Upper lobe of left lung (tissue), 6 donors: ENCODE data around the gene TTC32. TPM values are rescaled to one million over a fixed set of nuclear protein-coding genes. Genes with fewer than 3 reads are reported as not detected.

Experiments used
- ATAC-seq, 2 donors: fragments of 200-7000 bp; cut with Tn5 transposase; one replicate each; pipeline ENCODE4 v1.9.1; 2022; ENCODE audit warnings: mild to moderate bottlenecking in 2 of 2, moderate library complexity in 2 of 2; ENCODE audit not compliant: low FRiP score in 2 of 2
- DNase-seq, 2 donors: peaks; one replicate each; pipeline ENCODE4 v3.0.0-alpha.2; 2019 to 2020
- H3K27ac ChIP-seq, 4 donors: fragments of 200-600 bp; sonication (generic); one replicate each; pipeline ENCODE4 v1.5.1; 2016 to 2019
- H3K27me3 ChIP-seq, 4 donors: fragments of 200-600 bp; sonication (generic); one replicate each; pipeline ENCODE4 v1.5.1; 2017 to 2019
- H3K36me3 ChIP-seq, 4 donors: fragments of 200-600 bp; sonication (generic); one replicate each; pipeline ENCODE4 v1.5.1; 2016 to 2019
- H3K4me1 ChIP-seq, 4 donors: fragments of 200-600 bp; sonication (generic); one replicate each; pipeline ENCODE4 v1.5.1; 2018 to 2019
- H3K4me3 ChIP-seq, 4 donors: fragments of 200-600 bp; sonication (generic); one replicate each; pipeline ENCODE4 v1.5.1; 2017 to 2019; ENCODE audit warnings: mild to moderate bottlenecking in 2 of 4, moderate library complexity in 1 of 4
- H3K9me3 ChIP-seq, 4 donors: fragments of 200-600 bp; sonication (generic); one replicate each; pipeline ENCODE4 v1.5.1; 2018 to 2019
- CTCF ChIP-seq, 6 experiments: fragments of 450-650 bp in 4 of 6; fragments of 200-600 bp in 2 of 6; sonication (generic) in 2 of 6; IDR thresholded peaks; one replicate each; pipeline ENCODE4 v1.5.1; 2016 to 2019; ENCODE audit warnings: antibody characterized with exemption in 6 of 6
- EP300 ChIP-seq, 4 donors: sonication (generic); formaldehyde crosslinking; IDR thresholded peaks; one replicate each; pipeline ENCODE4 v1.5.1; 2017; ENCODE audit warnings: antibody characterized with exemption in 4 of 4, control low read depth in 2 of 4
- POLR2A ChIP-seq, 4 donors: fragments of 450-650 bp; IDR thresholded peaks; one replicate each; pipeline ENCODE4 v1.5.1; 2016 to 2017; ENCODE audit warnings: antibody characterized with exemption in 4 of 4, mild to moderate bottlenecking in 2 of 4
- POLR2AphosphoS5 ChIP-seq, 2 donors: sonication (generic); formaldehyde crosslinking; IDR thresholded peaks; one replicate each; pipeline ENCODE4 v1.5.1; 2017; ENCODE audit warnings: antibody characterized with exemption in 2 of 2
- WGBS, 2 donors: methylation state at CpG; one replicate each; pipeline ENCODE4 v1.1.5; 2017 to 2018; 5-methylcytosine and 5-hydroxymethylcytosine counted together
- total RNA-seq, 6 donors: library from RNA; depleted of rRNA in 4 of 6; stranded (reverse); fragments of >200 nt in 4 of 6; gene quantifications; one replicate each; pipeline versions ENCODE4 v1.1.0 to v1.2.1, GENCODE V29; 2016 to 2021
- donor health status: DM: no; HTN: no; CAD: no; lungs with moderate emphysema.
- donor health status: DM: no; HTN: yes; CAD: no; lungs with severe emphysema.

Gene TTC32
- total RNA-seq, 6 donors from 2014 or later: 8.4 to 14.7 (median 12.3) TPM

- Histone ChIP-seq H3K36me3 (no peaks in the 10 kb centered on the region), H3K4me3 (no peak overlapping the region), H3K27ac (no peak overlapping the region), H3K9me3 (no peaks in the 10 kb centered on the region), H3K27me3 (no peaks in the 10 kb centered on the region), H3K4me1 (peaks cover 25 to 45% (median 36%) of the 10 kb centered on the region in 4 donors)
- 58 to 71% methylated on average over 7 of the region's 7 CpGs for WGBS, 2 donors
- peak in 1 of 2 donors; percentile 55 for DNase-seq
- no peak for ATAC-seq
- no peak for TF ChIP-seq EP300 (IDR thresholded peaks at IDR 0.05)
- TF ChIP-seq POLR2AphosphoS5 (IDR thresholded peaks at IDR 0.05): no peak
- no peak for TF ChIP-seq CTCF (IDR thresholded peaks at IDR 0.05)
- TF ChIP-seq POLR2A (IDR thresholded peaks at IDR 0.05): no peak
Observed at GRCh38 chr2:19898592-19899329, 3.0 kb downstream of the TTC32 start.

GRCh38 chr2:19897623-19898245, 4.0 kb downstream of the TTC32 start:
- TF ChIP-seq POLR2AphosphoS5 (IDR thresholded peaks at IDR 0.05): no peak
- no peak for TF ChIP-seq CTCF (IDR thresholded peaks at IDR 0.05)
- no peak for TF ChIP-seq EP300 (IDR thresholded peaks at IDR 0.05)
- TF ChIP-seq POLR2A (IDR thresholded peaks at IDR 0.05): no peak
- Histone ChIP-seq H3K27ac (no peak overlapping the region), H3K36me3 (no peaks in the 10 kb centered on the region), H3K4me3 (no peak overlapping the region), H3K9me3 (no peaks in the 10 kb centered on the region), H3K27me3 (no peaks in the 10 kb centered on the region), H3K4me1 (peaks cover 23 to 45% (median 34%) of the 10 kb centered on the region in 4 donors)
- 78 to 79% methylated on average over 5 of the region's 5 CpGs for WGBS, 2 donors
- no peak for DNase-seq
- no peak for ATAC-seq

GRCh38 chr2:19895535-19895934, 6.2 kb downstream of the TTC32 start:
- no peaks in the 10 kb centered on the region for H3K9me3 ChIP-seq

DNA sequence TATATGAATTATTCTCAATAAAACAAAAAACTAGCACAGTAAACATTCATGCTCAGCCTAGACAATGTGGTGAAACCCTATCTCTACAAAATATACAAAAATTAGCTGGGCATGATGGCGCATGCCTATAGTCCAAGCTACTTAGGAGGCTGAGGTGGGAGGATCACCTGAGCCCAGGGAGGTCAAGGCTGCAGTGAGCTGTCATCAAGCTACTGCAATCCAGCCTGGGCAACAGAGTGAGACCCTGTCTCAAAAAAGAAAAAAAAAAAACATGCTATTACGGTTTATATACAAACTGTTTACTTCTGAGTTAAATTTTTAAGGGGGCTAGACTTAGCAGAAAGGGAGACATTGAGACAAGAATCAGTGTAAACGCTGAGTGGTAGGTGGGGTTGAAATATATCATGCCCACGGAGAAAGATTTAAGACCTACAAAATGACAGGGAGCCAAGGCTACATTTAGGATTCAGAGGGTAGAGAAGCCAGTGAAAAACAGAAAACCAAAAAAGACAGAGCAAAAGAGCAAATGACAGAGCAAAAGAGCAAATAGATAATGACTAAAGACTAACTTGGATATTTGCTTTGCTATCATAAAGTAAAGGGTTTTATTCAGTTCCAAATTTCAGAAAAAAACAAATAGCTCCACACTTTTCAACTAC, 7.5 kb downstream of the TTC32 start:
- Histone ChIP-seq H3K4me1 (peaks cover 9 to 28% (median 17%) of the 10 kb centered on the region in 4 donors), H3K27ac (no peak overlapping the region), H3K9me3 (no peaks in the 10 kb centered on the region), H3K36me3 (no peaks in the 10 kb centered on the region), H3K4me3 (no peak overlapping the region), H3K27me3 (no peaks in the 10 kb centered on the region)
- TF ChIP-seq POLR2A (IDR thresholded peaks at IDR 0.05): no peak
- no peak for TF ChIP-seq EP300 (IDR thresholded peaks at IDR 0.05)
- no peak for TF ChIP-seq POLR2AphosphoS5 (IDR thresholded peaks at IDR 0.05)
- TF ChIP-seq CTCF (IDR thresholded peaks at IDR 0.05): no peak
- DNase-seq: no peak
- ATAC-seq: no peak
- WGBS, 2 donors: 94 to 98% methylated on average over 4 of the region's 4 CpGs

More at GRCh38 chr2:19895535-19895934, 6.2 kb downstream of the TTC32 start:
- H3K4me1 ChIP-seq: peaks cover 18 to 38% (median 27%) of the 10 kb centered on the region in 4 donors
- 75 to 79% methylated on average over 3 of the region's 3 CpGs for WGBS, 2 donors
- ATAC-seq (no peak), DNase-seq (no peak)
- H3K36me3 ChIP-seq: no peaks in the 10 kb centered on the region
- H3K27ac ChIP-seq: no peak overlapping the region
- no peak for TF ChIP-seq POLR2A (IDR thresholded peaks at IDR 0.05)
- no peak overlapping the region for H3K4me3 ChIP-seq
- H3K27me3 ChIP-seq: no peaks in the 10 kb centered on the region

DNA sequence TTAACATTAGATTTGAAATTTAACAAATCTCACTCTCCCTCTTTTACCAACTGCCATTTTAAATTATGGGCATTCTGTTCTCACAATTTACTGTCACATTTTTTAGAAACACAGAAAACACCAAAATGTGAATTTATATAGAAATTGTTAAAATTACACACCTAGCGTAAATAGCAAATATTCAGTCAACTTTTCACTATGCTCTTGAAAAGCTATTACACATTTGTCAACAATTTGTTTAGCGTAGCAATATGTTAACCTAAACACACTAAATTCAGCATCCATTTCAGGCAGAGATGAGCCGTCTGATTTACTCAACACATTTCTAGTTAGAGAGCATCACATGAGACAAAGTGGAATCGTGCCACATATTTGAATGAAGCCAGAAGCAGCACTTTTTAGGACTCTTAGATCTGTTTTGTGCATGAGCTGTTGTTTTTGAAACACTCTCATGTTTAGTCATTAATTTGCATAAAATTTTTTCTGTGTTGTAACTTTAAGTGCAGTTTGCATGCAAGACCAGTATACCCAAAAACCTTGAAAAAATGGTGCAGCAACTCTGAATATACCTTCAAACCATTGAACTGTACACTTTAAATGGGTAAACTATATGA, 8.2 kb downstream of the TTC32 start:
- TF ChIP-seq POLR2A (IDR thresholded peaks at IDR 0.05): no peak
- no peak for TF ChIP-seq POLR2AphosphoS5 (IDR thresholded peaks at IDR 0.05)
- TF ChIP-seq CTCF (IDR thresholded peaks at IDR 0.05): no peak
- no peak for TF ChIP-seq EP300 (IDR thresholded peaks at IDR 0.05)
- no peak for DNase-seq
- ATAC-seq: no peak
- Histone ChIP-seq H3K27me3 (no peaks in the 10 kb centered on the region), H3K27ac (no peak overlapping the region), H3K36me3 (no peaks in the 10 kb centered on the region), H3K4me1 (peaks cover 3 to 22% (median 12%) of the 10 kb centered on the region in 4 donors), H3K4me3 (no peak overlapping the region), H3K9me3 (no peaks in the 10 kb centered on the region)
- WGBS, 2 donors: 93 to 97% methylated on average over 4 of the region's 4 CpGs
